HepG2 (cell line): ENCODE data around the gene ADARB2. TPM values are rescaled to one million over a fixed set of nuclear protein-coding genes. Genes with fewer than 3 reads are reported as not detected.

ENCODE experiments used
- ATAC-seq: fragments of 200-7000 bp; cut with Tn5 transposase; 3 replicates; pipeline ENCODE4 v1.9.1; 2020; ENCODE audit warnings: mild to moderate bottlenecking, moderate library complexity
- BruUV-seq: library from RNA; stranded (reverse); fragments of 400-500 nt; replicated peaks from 2 replicates; lab custom pipeline; 2021; lab: Mats Ljungman, UMichigan
- CTCF ChIA-PET: fragments of 300-600 bp; formaldehyde crosslinking; extraction: SDS; loops from one replicate; lab custom pipeline; 2021; ENCODE audit warnings: low total read pairs, inconsistent platforms, low intra/inter-chr PET ratio; lab: Yijun Ruan, JAX
- POLR2A ChIA-PET: fragments of 350-600 bp; sonication (Branson Sonifier 250); formaldehyde crosslinking; loops from one replicate; lab custom pipeline; 2020; ENCODE audit warnings: antibody characterized with exemption, inconsistent platforms; lab: Yijun Ruan, JAX
- DNase-seq: peaks from one replicate; pipeline ENCODE4 v3.0.0-alpha.2; 2015; ENCODE audit warnings: low spot score
- FAIRE-seq: peaks from 3 replicates; lab custom pipeline; 2011; peaks lifted over from hg19 to GRCh38; lab: Jason Lieb, UNC
- H2AFZ ChIP-seq: one replicate; pipeline ENCODE4 v1.6.1; 2011; ENCODE audit warnings: low read length, inconsistent platforms
- H3K27ac ChIP-seq: fragments of 300-600 bp; 3 replicates; pipeline ENCODE4 v1.8.0; 2011; ENCODE audit warnings: mixed run types, mild to moderate bottlenecking, mixed read lengths, low read length, inconsistent platforms; ENCODE audit not compliant: insufficient read depth; ENCODE audit errors: extremely low read length
- H3K27me3 ChIP-seq, 2 experiments: fragments of 200-600 bp in 1 of 2; 2 replicates in 1 of 2; 3 replicates in 1 of 2; pipeline versions ENCODE4 v1.6.0 to v1.8.0; 2011; ENCODE audit warnings: low read length in 2 of 2, mild to moderate bottlenecking in 2 of 2, moderate library complexity in 2 of 2, inconsistent platforms in 1 of 2; ENCODE audit not compliant: insufficient read depth in 2 of 2, control insufficient read depth in 1 of 2
- H3K36me3 ChIP-seq, 2 experiments: fragments of 200-600 bp in 1 of 2; replicated peaks in 1 of 2; 2 replicates in 1 of 2; 3 replicates in 1 of 2; pipeline versions ENCODE4 v1.5.1 to v1.8.0; 2011; ENCODE audit warnings: low read length in 2 of 2, inconsistent platforms in 1 of 2; ENCODE audit not compliant: insufficient read depth in 2 of 2, control insufficient read depth in 1 of 2
- H3K4me1 ChIP-seq: 2 replicates; pipeline ENCODE4 v1.5.1; 2012; ENCODE audit warnings: low read length, inconsistent platforms; ENCODE audit not compliant: insufficient read depth
- H3K4me2 ChIP-seq: 2 replicates; pipeline ENCODE4 v1.6.0; 2011; ENCODE audit warnings: low read depth, low read length, inconsistent platforms
- H3K4me3 ChIP-seq, 3 experiments: fragments of 200-600 bp in 1 of 3; sonication (generic), shearing (Covaris generic) in 1 of 3; replicated peaks in 1 of 3; 2 replicates each; pipeline ENCODE4 v1.5.1; 2011 to 2016; ENCODE audit warnings: low read length in 3 of 3, inconsistent platforms in 2 of 3, low read depth in 2 of 3, mild to moderate bottlenecking in 2 of 3, control low read depth in 1 of 3, mixed read lengths in 1 of 3; ENCODE audit not compliant: insufficient read depth in 1 of 3
- H3K79me2 ChIP-seq: one replicate; pipeline ENCODE4 v1.6.1; 2011; ENCODE audit warnings: low read length, inconsistent platforms; ENCODE audit not compliant: insufficient read depth
- H3K9ac ChIP-seq: 2 replicates; pipeline ENCODE4 v1.6.0; 2011; ENCODE audit warnings: mild to moderate bottlenecking, low read depth, low read length, inconsistent platforms; ENCODE audit not compliant: insufficient read depth
- H3K9me3 ChIP-seq: 2 replicates; pipeline ENCODE4 v1.5.1; 2012; ENCODE audit warnings: mild to moderate bottlenecking, low read length
- H4K20me1 ChIP-seq: 2 replicates; pipeline ENCODE4 v1.6.0; 2011; ENCODE audit warnings: inconsistent platforms, mild to moderate bottlenecking, low read length, moderate library complexity; ENCODE audit not compliant: insufficient read depth
- DDIT3 ChIP-seq: sonication (generic); formaldehyde crosslinking; IDR thresholded peaks from 2 replicates; pipeline ENCODE4 v1.4.0; 2020; ENCODE audit warnings: mild to moderate bottlenecking, missing genetic modification reagents
- MTERF4 ChIP-seq: sonication (generic); formaldehyde crosslinking; IDR thresholded peaks from 2 replicates; pipeline ENCODE4 v1.8.0; 2023; ENCODE audit warnings: mild to moderate bottlenecking, missing genetic modification reagents
- ZNF34 ChIP-seq: sonication (generic); formaldehyde crosslinking; IDR thresholded peaks from 2 replicates; pipeline ENCODE4 v1.4.0; 2020; ENCODE audit warnings: mild to moderate bottlenecking, missing genetic modification reagents, borderline replicate concordance
- WGBS: methylation state at CpG from one replicate; pipeline ENCODE4 v1.1.6; 2017; ENCODE audit warnings: low lambda C conversion rate; 5-methylcytosine and 5-hydroxymethylcytosine counted together
- in situ Hi-C: cut with HindIII; loops from 2 replicates; pipeline ENCODE4 v1.10.0; 2017; ENCODE audit warnings: low pct_unique_long_range_greater_than_20kb; ENCODE audit not compliant: extremely low pct_ligation_motif_present
- intact Hi-C: fragments of 100-400 bp; cut with micrococcal nuclease; formaldehyde crosslinking; loops from one replicate; pipeline ENCODE4 v1.10.0; 2022; ENCODE audit not compliant: unreplicated experiment
- polyA plus RNA-seq, 8 experiments: library from polyadenylated mRNA; depleted of rRNA in 3 of 8; stranded (reverse) in 7 of 8; unstranded in 1 of 8; fragments of >200 nt; fragmentation: Illumina TruSeq in 4 of 8; extraction: Trizol in 4 of 8; gene quantifications; 2 replicates each; pipeline versions ENCODE4 v1.2.1 to v1.2.3, GENCODE V29; 2011 to 2016; ENCODE audit warnings: low read depth in 4 of 8, missing spikeins in 1 of 8, mixed read lengths in 1 of 8; ENCODE audit not compliant: insufficient read depth in 1 of 8
- total RNA-seq, 5 experiments: library from RNA; depleted of rRNA; stranded (reverse); fragments of >200 nt; fragmentation: Illumina TruSeq; extraction: Trizol; gene quantifications; 2 replicates each; pipeline ENCODE4 v1.2.3, GENCODE V29; 2016; ENCODE audit warnings: low read depth in 1 of 5

The ADARB2 gene
- total and polyA plus RNA-seq, 2 of the 13 experiments (the other 11 are each of a cell fraction or from before 2014, with no cell fraction given): not detected

DNA sequence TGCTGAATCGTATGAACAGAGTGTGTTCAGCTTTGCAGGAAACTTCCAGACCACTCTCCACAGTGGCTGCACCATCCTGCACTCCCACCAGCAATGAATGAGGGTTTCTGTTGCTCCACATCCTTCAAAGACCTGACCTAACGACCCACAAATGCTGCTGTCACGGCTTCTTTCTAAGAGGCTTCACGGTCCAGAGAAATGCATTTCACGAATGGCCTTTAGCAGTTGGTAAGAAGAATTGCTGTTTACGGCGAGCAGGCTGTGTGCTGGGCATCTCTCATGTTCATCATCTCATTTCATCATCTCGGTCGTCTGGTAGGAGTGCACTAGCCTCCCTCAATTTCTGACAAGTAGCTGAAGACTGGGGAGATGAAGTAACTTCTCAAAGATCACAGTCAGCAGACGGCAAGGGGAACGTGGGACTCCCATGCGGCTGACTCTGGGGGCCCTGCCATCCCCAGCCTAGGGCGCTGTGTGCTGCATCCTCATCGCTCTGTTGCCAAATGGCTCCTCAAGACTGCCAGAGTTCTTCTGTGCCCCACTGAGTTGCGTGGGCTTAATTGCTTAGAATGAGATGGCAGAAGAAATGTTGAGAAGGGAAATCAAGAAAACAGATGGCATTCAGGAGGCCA is 72.9 kb downstream of the ADARB2 start:
- intact Hi-C loops (no loop called here), in situ Hi-C loops (no loop called here)
- ChIA-PET POLR2A (no interaction called here), CTCF (no interaction called here)
- Histone ChIP-seq H3K27me3 (peaks cover 4 to 28% of the 10 kb centered on the region in 2 experiments; a peak in 3 of 5 replicates), H3K36me3 (no peaks in the 10 kb centered on the region), H3K27ac (no peak overlapping the region), H3K9me3 (no peaks in the 10 kb centered on the region), H3K9ac (no peak overlapping the region), H3K4me3 (no peak overlapping the region), H4K20me1 (no peaks in the 10 kb centered on the region), H2AFZ (no peak overlapping the region), H3K4me2 (no peak overlapping the region), H3K79me2 (no peaks in the 10 kb centered on the region), H3K4me1 (no peaks in the 10 kb centered on the region)
- DNase-seq: no peak
- TF ChIP-seq ZNF34 (CRISPR knock-in tag): no peak
- TF ChIP-seq MTERF4 (CRISPR knock-in tag): no peak
- FAIRE-seq: no peak
- ATAC-seq: no peak
- WGBS: 29% methylated on average over 15 of the region's 15 CpGs
- no TSS peak for BruUV-seq

- WGBS: 84% methylated on average over 17 of the region's 17 CpGs
- no peak overlapping the region for H3K27ac ChIP-seq
Observed at GRCh38 chr10:1663226-1663625, 74.1 kb downstream of the ADARB2 start.

More at GRCh38 chr10:1663226-1663625, 74.1 kb downstream of the ADARB2 start:
- DNase-seq (no peak), FAIRE-seq (no peak), ATAC-seq (no peak)
- Histone ChIP-seq H3K4me3 (no peak overlapping the region), H3K79me2 (no peaks in the 10 kb centered on the region), H3K36me3 (no peaks in the 10 kb centered on the region), H3K9me3 (no peaks in the 10 kb centered on the region), H3K27me3 (peaks cover 5 to 33% of the 10 kb centered on the region in 2 experiments; a peak in 3 of 5 replicates), H3K4me1 (no peaks in the 10 kb centered on the region), H3K4me2 (no peak overlapping the region), H2AFZ (no peak overlapping the region), H3K9ac (no peak overlapping the region), H4K20me1 (no peaks in the 10 kb centered on the region)
- intact Hi-C loops: no loop called here
- in situ Hi-C loops: no loop called here
- TF ChIP-seq DDIT3 (CRISPR knock-in tag): no peak
- no TSS peak for BruUV-seq
- CTCF ChIA-PET: no interaction called here
- POLR2A ChIA-PET: no interaction called here
